PC-9 (cell line): ENCODE results near the gene THSD1. TPM values are rescaled to one million over a fixed set of nuclear protein-coding genes. Genes with fewer than 3 reads are reported as not detected.
"Not testable (repeated sequence)": the region's sequence is repeated elsewhere in the genome, so short reads cannot be mapped to it uniquely, and the experiment has no call there.

Experiments used
- BruUV-seq: library from RNA; stranded (reverse); fragments of 400-500 nt; replicated peaks from 2 replicates; lab custom pipeline; 2021; lab: Mats Ljungman, UMichigan
- CTCF ChIA-PET: fragments of 300-600 bp; sonication (Branson Sonifier 250); formaldehyde crosslinking; loops from one replicate; lab custom pipeline; 2022; ENCODE audit warnings: antibody characterized with exemption; lab: Charles Lee
- POLR2A ChIA-PET: fragments of 300-600 bp; sonication (Branson Sonifier 250); formaldehyde crosslinking; loops from one replicate; lab custom pipeline; 2022; ENCODE audit warnings: antibody characterized with exemption; ENCODE audit not compliant: unreplicated experiment; lab: Charles Lee
- DNase-seq, 2 experiments: peaks; one replicate each; pipeline versions ENCODE4 v3.0.0 to v3.0.0-alpha.2; 2015 to 2022; ENCODE audit warnings: mixed read lengths in 1 of 2
- H2AFZ ChIP-seq: fragments of 200-600 bp; sonication (generic); 2 replicates; pipeline ENCODE4 v1.8.1; 2017; ENCODE audit warnings: antibody characterized with exemption
- H3F3A ChIP-seq: fragments of 200-600 bp; sonication (generic); 2 replicates; pipeline ENCODE4 v1.8.1; 2017; ENCODE audit warnings: antibody characterized with exemption, mild to moderate bottlenecking, low read depth; ENCODE audit not compliant: insufficient read depth
- H3K27ac ChIP-seq: fragments of 200-600 bp; sonication (generic); 2 replicates; pipeline ENCODE4 v1.6.1; 2016; ENCODE audit warnings: mixed run types
- H3K27me3 ChIP-seq: fragments of 200-600 bp; sonication (generic); 2 replicates; pipeline ENCODE4 v1.6.1; 2016; ENCODE audit warnings: low read depth, mixed run types; ENCODE audit not compliant: insufficient read depth
- H3K36me3 ChIP-seq: fragments of 200-600 bp; sonication (generic); 2 replicates; pipeline ENCODE4 v1.6.1; 2016; ENCODE audit warnings: low read depth, mixed run types
- H3K4me1 ChIP-seq: fragments of 200-600 bp; sonication (generic); replicated peaks from 2 replicates; pipeline ENCODE4 v1.6.1; 2016; ENCODE audit warnings: mixed run types; ENCODE audit not compliant: insufficient read depth
- H3K4me2 ChIP-seq: fragments of 200-600 bp; sonication (generic); 2 replicates; pipeline ENCODE4 v1.6.1; 2017; ENCODE audit warnings: mixed run types
- H3K4me3 ChIP-seq: fragments of 200-600 bp; sonication (generic); 2 replicates; pipeline ENCODE4 v1.6.1; 2016; ENCODE audit warnings: mixed run types
- H3K79me2 ChIP-seq: fragments of 200-600 bp; sonication (generic); 2 replicates; pipeline ENCODE4 v1.6.1; 2017; ENCODE audit warnings: low read depth, mixed run types
- H3K9me2 ChIP-seq: fragments of 200-600 bp; sonication (generic); 2 replicates; pipeline ENCODE4 v1.8.1; 2017; ENCODE audit warnings: mild to moderate bottlenecking; ENCODE audit not compliant: insufficient read depth
- H3K9me3 ChIP-seq: fragments of 200-600 bp; sonication (generic); 2 replicates; pipeline ENCODE4 v1.8.1; 2016; ENCODE audit warnings: low read depth; ENCODE audit not compliant: insufficient read depth
- H4K20me1 ChIP-seq: fragments of 200-600 bp; sonication (generic); 2 replicates; pipeline ENCODE4 v1.8.1; 2017; ENCODE audit not compliant: insufficient read depth
- intact Hi-C: fragments of 100-400 bp; cut with micrococcal nuclease; formaldehyde crosslinking; loops from one replicate; pipeline ENCODE4 v1.10.0; 2022; ENCODE audit not compliant: unreplicated experiment
- total RNA-seq: library from RNA; stranded (reverse); gene quantifications from 2 replicates; pipeline ENCODE4 v1.2.3, GENCODE V29; 2021

Gene THSD1
- total RNA-seq, 1 experiment from 2014 or later = 0.33 TPM

DNA sequence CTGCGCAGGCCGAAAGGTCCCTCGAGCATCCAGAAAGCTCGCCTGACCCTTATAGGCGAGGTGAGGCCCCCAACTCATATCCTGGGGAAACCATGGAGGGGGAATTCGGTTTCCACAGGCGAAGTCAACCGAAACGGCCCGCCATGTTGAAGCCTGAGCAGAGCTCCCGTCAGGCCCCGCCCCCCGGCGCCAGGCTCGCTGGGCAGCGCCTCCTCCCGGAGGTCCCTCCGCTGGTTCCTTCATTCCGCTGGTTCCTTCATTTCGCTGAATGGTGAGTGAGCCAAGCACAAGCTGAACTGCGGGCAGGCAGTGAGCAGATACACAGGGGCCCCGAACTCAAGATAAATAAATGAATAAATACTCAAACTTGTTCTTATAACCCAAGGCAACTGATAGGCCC, 71.9 kb downstream of the THSD1 start:
- H3K4me1 ChIP-seq, H3K9me2 ChIP-seq, H3K4me3 ChIP-seq, POLR2A ChIA-PET, H3K27ac ChIP-seq, H3K4me2 ChIP-seq, CTCF ChIA-PET, H3K9me3 ChIP-seq, H3F3A ChIP-seq, BruUV-seq, H3K36me3 ChIP-seq, H3K79me2 ChIP-seq, H4K20me1 ChIP-seq, H3K27me3 ChIP-seq, intact Hi-C loops, DNase-seq, H2AFZ ChIP-seq: not testable (repeated sequence)

DNA sequence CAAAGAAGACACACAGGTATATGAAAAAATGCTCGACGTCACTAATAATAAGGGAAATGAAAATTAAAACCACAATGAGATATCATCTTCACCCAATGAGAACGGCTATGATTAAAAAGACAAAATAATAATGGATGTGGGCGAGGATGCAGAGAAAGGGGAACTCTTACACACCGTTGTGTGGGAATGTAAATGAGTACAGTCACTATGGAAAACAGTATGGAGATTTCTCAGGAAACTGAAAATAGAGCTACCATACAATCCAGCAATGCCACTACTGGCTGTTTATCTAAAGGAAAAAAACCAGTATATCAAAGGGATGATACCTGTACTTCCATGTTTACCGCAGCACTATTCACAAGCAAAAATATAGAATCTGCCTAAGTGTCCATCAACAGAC, 74.1 kb downstream of the THSD1 start:
- H3K79me2 ChIP-seq, DNase-seq, H3K4me1 ChIP-seq, CTCF ChIA-PET, H3K36me3 ChIP-seq, POLR2A ChIA-PET, H3F3A ChIP-seq, BruUV-seq, intact Hi-C loops, H3K27ac ChIP-seq, H2AFZ ChIP-seq, H3K9me3 ChIP-seq, H3K9me2 ChIP-seq, H3K4me2 ChIP-seq, H3K27me3 ChIP-seq, H3K4me3 ChIP-seq, H4K20me1 ChIP-seq: not testable (repeated sequence)

Other genes with a start within 250 kb of the THSD1 start
- 1.6 and 3.7 TPM in 2 replicates for gene NEK3, start 246.6 kb downstream of the THSD1 start, total RNA-seq
- gene VPS36, start 44.5 kb upstream of the THSD1 start, total RNA-seq = 28.1 and 31.6 TPM in 2 replicates
- 51.4 and 91.3 TPM in 2 replicates for gene CKAP2, start 49.3 kb upstream of the THSD1 start, total RNA-seq
- 6.3 and 7.9 TPM in 2 replicates for gene HNRNPA1L2, start 236.3 kb upstream of the THSD1 start, total RNA-seq
- 48.8 and 57.2 TPM in 2 replicates for gene SUGT1, start 246.7 kb upstream of the THSD1 start, total RNA-seq